Progenitor cell of endocrine pancreas (in vitro differentiated cells): ENCODE data around the gene PRTN3. TPM values are rescaled to one million over a fixed set of nuclear protein-coding genes. Genes with fewer than 3 reads are reported as not detected.

Experiments
- DNase-seq: peaks from one replicate; pipeline ENCODE4 v3.0.0; 2021; ENCODE audit warnings: low spot score; ENCODE audit not compliant: unreplicated experiment
- H3K27ac Mint-ChIP-seq: 2 replicates; pipeline ENCODE4 v1.8.0; 2021; ENCODE audit warnings: mild to moderate bottlenecking, moderate library complexity, mixed read lengths
- H3K27me3 Mint-ChIP-seq: 2 replicates; pipeline ENCODE4 v1.8.0; 2021; ENCODE audit warnings: mixed read lengths
- H3K36me3 Mint-ChIP-seq: 2 replicates; pipeline ENCODE4 v1.8.0; 2022; ENCODE audit warnings: mixed read lengths; ENCODE audit not compliant: insufficient read depth
- H3K4me1 Mint-ChIP-seq: 2 replicates; pipeline ENCODE4 v1.8.0; 2021; ENCODE audit warnings: low read depth, mixed read lengths
- H3K4me3 Mint-ChIP-seq: 2 replicates; pipeline ENCODE4 v1.8.0; 2021; ENCODE audit warnings: low read depth, mild to moderate bottlenecking, moderate library complexity, mixed read lengths
- H3K9me3 Mint-ChIP-seq: 2 replicates; pipeline ENCODE4 v1.8.0; 2021; ENCODE audit warnings: low read depth, mixed read lengths
- CTCF ChIP-seq: fragments of 200-600 bp; sonication (generic); IDR thresholded peaks from one replicate; pipeline ENCODE4 v1.5.0; 2021; ENCODE audit warnings: antibody characterized with exemption, mild to moderate bottlenecking; ENCODE audit not compliant: unreplicated experiment
- total RNA-seq: library from RNA; stranded (reverse); gene quantifications from 2 replicates; pipeline ENCODE4 v1.2.1, GENCODE V29; 2021

PRTN3 gene
- total RNA-seq, 1 donor from 2014 or later: not detected

- no peak for TF ChIP-seq CTCF
- H3K4me1 Mint-ChIP-seq: peaks cover 34% of the 10 kb centered on the region
- peaks cover 12% of the 10 kb centered on the region for H3K36me3 Mint-ChIP-seq
- DNase-seq: no peak
- peak overlapping the region; percentile 95 for H3K27ac Mint-ChIP-seq
- peak overlapping the region; percentile 85 for H3K4me3 Mint-ChIP-seq
- no peaks in the 10 kb centered on the region for H3K9me3 Mint-ChIP-seq
- no peaks in the 10 kb centered on the region for H3K27me3 Mint-ChIP-seq
These were observed 42.3 kb upstream of the PRTN3 start for GRCh38 chr19:798415-799075.

GRCh38 chr19:799076-799881 lies 41.5 kb upstream of the PRTN3 start:
- H3K27ac Mint-ChIP-seq: peak overlapping the region; percentile 95
- H3K36me3 Mint-ChIP-seq: peaks cover 13% of the 10 kb centered on the region
- H3K4me3 Mint-ChIP-seq: peak overlapping the region; percentile 85

GRCh38 chr19:800360-801029 lies 40.3 kb upstream of the PRTN3 start:
- Mint-ChIP-seq H3K27ac (peak overlapping the region; percentile 95), H3K4me1 (peaks cover 34% of the 10 kb centered on the region)
- no peak for TF ChIP-seq CTCF

More at GRCh38 chr19:799076-799881, 41.5 kb upstream of the PRTN3 start:
- H3K9me3 Mint-ChIP-seq: no peaks in the 10 kb centered on the region
- DNase-seq: no peak
- H3K27me3 Mint-ChIP-seq: no peaks in the 10 kb centered on the region
- peak; percentile 45 for TF ChIP-seq CTCF
- H3K4me1 Mint-ChIP-seq: peaks cover 34% of the 10 kb centered on the region

GRCh38 chr19:801030-801860 lies 39.6 kb upstream of the PRTN3 start:
- no peak for TF ChIP-seq CTCF
- no peak overlapping the region for H3K4me3 Mint-ChIP-seq
- no peaks in the 10 kb centered on the region for H3K9me3 Mint-ChIP-seq
- H3K4me1 Mint-ChIP-seq: peaks cover 34% of the 10 kb centered on the region
- peak overlapping the region; percentile 10 for H3K27ac Mint-ChIP-seq
- H3K27me3 Mint-ChIP-seq: no peaks in the 10 kb centered on the region
- DNase-seq: no peak
- peaks cover 15% of the 10 kb centered on the region for H3K36me3 Mint-ChIP-seq

More at GRCh38 chr19:800360-801029, 40.3 kb upstream of the PRTN3 start:
- DNase-seq: no peak
- Mint-ChIP-seq H3K4me3 (peak overlapping the region; percentile 85), H3K9me3 (no peaks in the 10 kb centered on the region), H3K27me3 (no peaks in the 10 kb centered on the region), H3K36me3 (peaks cover 15% of the 10 kb centered on the region)
